ENCODE data around the gene LPIN3.

The LPIN3 gene

DNA sequence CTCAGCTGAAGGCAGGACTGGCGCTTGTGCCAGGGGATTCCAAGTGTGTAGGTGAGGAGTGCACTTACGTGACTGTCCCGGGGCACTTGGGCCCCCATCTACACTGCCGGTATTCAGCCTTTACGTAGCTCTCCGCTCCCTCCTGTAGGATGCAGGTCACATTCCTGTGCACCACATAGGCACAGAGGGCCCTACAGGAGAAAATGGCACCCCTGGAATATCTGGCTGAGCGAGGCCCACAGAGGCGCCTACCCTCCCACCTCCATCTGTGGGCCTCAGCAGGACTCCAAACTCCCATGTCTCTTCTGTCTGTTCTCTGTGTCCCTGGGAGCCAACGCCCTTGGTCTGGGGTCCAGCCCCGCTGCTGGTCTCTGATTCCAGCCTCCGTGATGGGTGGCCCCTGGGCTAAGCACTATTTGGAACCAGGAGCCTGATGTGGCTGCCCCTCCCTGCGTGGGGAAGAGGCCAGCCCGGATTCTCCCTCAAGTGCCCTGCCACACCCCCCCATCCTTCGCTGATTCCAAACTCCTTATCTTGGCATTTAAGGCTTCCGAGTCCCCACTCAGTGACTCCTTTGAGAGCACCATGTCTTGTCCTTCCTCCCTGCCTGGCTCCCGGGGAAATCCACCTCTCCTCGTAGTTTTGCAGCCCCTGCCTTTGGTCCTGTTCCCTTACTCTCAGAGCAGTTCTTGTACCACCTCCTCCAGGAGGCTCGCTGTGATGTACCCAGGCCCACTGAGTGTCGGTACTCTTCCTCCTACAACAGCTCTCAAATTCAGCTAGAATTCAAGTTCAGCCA, 24.5 kb downstream of the LPIN3 start:
- DNase-seq (ENCODE audit: extremely low read depth in 1 of 2, low read depth in 1 of 2): no peak

DNA sequence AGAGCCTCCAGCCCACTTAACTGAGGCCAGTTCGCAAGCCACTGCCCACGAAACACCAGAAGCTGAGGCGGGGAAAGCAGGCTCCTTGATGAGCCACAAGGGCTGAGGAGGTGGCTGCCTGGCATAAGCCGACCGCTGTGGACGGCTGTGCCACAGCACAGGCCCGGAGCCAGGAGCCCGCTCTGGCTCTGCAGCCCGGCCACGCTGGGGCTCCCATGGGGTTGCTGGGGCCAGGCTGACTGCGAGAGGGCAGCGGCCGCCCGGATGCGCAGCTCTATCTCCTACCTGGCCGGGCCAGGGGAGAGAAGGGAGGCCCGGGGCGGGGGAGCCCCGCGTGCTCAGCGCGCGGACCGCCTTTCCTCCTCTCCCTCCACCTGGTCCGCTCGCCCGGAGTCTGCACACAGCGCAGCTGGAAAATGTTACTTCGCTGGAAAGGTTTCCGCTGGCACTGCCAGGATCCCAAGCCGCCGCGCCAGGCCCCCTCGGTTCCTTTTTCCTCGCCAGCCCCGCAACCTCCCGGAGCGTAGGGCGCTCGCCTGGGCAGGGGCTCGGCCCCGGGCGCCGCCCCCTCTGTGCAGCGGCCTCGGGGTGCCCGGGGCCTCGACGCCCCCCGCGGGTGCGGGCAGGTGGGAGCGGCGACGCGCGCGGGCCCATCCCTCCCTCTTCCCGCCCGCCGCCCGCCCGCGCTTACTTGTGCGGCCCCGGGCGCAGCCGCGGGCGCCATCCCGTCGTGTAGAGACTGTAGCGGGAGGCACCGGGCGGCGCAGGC, 25.3 kb downstream of the LPIN3 start:
- no peak for DNase-seq (ENCODE audit: extremely low read depth in 1 of 2, low read depth in 1 of 2)

DNA sequence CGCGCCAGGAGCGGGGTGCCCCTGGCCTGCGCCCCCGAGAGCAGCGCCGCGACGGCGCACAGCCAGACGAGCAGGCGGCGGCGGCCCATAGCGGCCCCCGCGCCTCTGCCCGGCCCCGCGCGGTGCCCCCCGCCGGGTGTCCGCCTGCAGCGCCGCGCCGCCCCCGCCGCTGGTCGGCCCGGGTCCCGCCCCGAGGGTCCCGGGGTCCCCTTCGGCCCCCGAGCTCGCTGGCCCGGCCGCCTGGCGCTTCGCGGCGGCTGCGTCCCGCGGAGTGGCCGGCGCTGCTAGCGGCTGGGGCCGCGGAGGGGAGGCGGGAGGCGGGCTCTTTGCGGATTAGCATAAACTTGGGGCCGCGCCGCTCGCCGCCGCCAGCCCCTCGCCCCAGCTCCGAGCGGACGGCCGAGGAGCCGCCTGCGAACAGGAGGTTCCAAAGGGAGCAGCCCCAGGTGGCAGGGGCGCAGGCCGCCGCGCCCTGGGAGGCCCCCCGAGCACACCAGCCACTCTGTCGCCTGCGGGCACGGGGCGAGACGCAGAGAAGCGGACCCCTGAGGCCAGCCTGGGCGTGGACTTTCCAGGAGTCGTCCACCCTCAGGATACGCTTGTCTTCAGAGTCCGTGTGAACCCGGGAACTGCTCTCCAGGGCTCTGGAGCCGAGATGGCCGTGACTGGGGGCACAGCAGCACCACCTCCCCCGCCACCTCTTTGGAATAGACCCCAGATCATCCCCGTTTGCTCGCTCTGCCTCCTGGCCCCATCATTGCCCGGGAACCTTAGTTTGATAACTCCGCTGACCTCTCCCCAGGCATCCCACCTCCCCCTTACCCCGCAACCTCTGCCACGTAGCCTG, 26.1 kb downstream of the LPIN3 start, which contains the start of gene EMILIN3:
Gene EMILIN3 (minus strand): TSS at position 273 of the 847 bp plus-strand sequence. CDS start 184 bp downstream, at position 89.
- DNase-seq (ENCODE audit: extremely low read depth in 1 of 2, low read depth in 1 of 2): no peak

DNA sequence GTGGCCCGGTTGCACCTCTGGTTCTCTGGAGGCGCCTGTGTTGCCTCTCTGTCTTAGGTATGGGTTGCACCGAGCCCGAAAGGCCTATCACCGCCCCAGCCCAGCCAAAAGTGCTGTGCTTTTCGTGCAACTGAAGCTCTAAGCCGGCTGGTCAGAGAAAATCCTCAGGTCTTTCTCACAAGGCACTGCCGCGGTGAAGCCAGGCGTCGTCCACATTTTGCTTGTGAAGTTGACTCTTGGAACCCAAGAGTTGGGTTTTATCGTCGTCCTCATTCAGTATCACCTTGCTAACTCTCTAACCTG, 26.7 kb downstream of the LPIN3 start:
- no peak for DNase-seq (ENCODE audit: extremely low read depth in 1 of 2, low read depth in 1 of 2)

DNA sequence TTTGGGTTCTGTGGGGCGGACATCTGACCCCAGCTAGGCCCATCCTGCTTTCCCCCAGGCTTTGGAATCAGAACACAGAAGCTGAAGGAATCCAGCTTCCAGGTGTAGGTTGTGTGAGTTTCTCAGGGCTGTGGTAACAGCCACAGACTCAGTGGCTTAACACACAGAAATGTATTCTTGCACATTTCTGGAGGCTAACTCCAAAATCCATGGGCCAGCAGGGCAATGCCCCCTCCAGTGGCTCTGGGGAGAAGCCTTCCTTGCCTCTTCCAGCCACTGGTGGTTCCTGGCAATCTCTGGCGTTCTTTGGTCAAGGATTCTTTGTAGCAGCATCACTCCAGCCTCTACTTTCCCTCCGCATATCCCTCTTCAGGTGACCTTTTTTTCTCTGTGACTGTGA, 27.3 kb downstream of the LPIN3 start:
- no peak for DNase-seq (ENCODE audit: extremely low read depth in 1 of 2, low read depth in 1 of 2)

DNA sequence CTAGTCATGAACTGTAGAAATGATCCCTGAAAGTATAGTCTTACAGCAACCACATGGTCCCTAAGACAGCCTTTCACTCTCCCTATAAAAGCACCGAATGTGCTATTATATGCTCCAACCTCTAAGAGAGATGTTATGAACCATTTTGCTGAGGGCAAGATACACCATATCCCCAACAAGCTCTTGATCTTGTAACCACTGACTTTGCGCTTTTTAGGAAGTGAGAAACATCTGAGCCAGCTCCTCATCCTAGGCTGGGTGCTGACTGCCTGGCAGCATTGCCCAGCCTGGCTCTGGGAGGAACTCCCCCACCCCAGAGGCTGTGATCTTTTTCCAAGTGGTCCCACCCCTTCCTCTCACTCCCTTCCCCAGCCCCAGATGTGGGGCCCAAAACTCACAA, 29.1 kb downstream of the LPIN3 start:
- no peak for DNase-seq (ENCODE audit: extremely low read depth in 1 of 2, low read depth in 1 of 2)

DNA sequence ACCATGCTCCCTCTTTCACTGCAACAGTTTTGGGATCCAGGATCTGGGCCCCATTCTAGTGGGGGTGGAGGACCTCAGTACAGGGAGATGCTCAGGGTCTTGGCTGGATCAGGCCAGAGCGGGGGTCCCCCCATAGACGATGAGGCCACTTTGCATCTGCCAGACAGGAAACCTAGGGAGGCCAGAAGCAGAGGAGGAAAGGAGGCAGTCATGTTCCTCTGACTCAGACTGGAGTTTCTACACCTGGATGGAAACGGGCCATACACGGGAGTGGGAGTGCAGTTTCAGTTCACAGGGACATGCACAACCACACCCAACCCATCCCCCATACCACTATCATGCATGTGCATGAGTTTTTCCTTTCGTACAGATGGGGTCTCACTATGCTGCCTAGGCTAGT, 29.6 kb downstream of the LPIN3 start:
- DNase-seq (ENCODE audit: extremely low read depth in 1 of 2, low read depth in 1 of 2): no peak

DNA sequence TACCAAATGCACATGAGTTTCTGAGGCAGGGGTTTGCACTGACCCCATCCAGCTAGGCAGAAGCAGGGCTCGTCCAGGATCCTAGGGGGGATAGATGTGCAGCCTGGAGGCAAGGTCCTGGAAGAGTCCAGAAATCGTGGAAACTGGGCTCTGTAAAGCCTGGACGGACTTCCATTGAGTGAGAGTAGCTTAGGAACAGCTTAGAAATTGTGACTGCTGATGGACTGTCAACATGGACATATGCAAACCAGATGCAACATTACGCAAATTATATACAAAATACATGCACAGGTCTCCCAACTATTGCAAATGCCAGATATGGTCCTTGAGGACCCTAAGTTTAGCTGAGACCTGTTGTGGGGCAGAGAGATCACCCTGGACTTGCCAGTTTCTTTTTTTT, 30.8 kb downstream of the LPIN3 start:
- DNase-seq (ENCODE audit: extremely low read depth in 1 of 2, low read depth in 1 of 2): no peak

DNA sequence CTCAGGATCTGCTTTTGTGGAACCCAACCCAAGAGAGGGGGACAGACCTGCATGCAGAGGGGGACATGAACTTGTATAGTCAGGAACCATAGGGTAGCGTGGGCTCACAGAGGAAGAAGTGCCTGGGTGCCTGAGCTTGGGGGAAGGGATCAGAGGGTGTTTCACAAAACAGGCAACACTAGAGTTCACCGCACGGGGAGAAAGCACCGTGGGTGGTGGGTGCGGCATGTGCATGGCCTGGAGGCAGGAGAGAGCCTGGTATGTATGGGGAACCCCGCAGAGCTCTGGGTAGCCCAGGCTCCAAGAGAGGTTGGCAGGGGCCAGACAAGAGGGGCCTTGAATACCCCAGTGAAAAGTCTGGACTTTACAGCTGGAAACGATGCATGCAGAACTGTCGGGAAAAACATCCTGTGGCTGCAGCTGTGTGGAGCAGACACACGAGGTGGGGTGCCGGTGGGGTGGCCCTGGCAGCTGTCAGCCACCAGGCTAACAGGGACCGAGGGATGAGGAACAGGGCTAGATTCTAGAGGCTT, 32.7 kb downstream of the LPIN3 start:
- no peak for DNase-seq (ENCODE audit: extremely low read depth in 1 of 2, low read depth in 1 of 2)

DNA sequence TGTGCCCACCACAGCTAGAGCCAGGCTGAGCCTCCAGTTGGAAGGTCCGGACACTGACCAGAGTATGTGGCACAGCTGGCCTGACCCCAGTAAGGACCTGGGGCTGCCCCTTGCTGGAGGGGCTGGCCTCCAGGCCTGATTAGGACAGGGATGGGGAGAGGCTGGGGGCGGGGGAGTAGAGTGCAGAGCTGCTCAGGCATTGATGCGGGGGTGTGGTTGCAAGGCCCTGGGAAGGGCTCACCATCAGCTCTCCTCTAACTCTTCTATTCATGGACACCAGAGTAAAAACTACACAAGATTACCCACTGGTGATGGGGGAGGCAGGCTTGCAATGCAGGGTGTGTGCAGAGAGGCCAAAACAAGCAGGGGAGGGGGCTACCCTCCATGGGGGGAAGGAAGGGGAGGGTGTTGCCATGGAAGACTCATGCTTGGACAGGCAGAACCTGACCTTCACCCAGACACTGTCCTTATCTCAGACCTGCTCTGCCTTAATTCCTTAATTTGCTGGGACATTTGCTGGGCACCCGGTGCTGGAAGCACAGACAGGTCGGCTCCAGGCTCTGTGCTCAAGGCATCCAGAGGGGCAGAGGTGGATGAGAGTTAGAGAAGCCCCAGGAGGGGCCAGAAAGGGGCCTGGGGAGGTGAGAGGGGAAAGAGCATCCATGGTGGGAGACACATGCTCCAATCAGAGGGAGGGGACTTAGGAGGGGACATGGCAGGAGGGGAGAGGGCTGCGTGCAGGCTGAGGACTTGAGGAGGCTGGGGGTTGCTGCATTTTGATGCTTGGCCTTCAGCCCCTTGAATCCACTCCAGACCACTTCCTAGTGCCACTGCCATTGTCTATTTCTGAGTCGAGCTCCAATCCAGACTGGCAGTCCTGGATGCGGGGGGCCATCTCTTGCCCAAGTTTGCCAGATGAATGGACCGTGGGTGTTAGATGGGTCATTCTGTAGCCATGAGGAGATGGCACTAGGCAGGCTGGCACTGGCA, 33.6 kb downstream of the LPIN3 start:
- DNase-seq (ENCODE audit: extremely low read depth in 1 of 2, low read depth in 1 of 2): no peak

DNA sequence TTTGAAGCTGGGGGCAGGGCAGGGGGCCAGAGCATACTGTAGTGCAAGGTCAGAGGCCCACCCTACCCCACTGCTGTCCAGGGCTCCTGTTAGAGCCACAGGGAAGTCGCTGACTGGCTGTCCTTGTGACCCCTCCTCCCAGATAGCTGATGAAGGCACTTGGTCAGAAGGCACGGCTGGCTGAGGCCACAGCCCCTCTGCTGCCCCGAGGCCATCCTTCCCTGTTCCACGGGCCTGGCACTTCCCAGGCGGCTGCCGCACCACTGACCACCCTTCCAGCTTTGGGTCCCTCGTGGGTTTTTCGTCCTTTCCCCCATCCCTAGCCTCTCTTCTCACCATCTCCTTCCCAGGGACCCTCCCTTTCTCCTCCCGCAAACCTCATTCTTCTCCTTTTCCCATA, 35.2 kb downstream of the LPIN3 start:
- no peak for DNase-seq (ENCODE audit: extremely low read depth in 1 of 2, low read depth in 1 of 2)

DNA sequence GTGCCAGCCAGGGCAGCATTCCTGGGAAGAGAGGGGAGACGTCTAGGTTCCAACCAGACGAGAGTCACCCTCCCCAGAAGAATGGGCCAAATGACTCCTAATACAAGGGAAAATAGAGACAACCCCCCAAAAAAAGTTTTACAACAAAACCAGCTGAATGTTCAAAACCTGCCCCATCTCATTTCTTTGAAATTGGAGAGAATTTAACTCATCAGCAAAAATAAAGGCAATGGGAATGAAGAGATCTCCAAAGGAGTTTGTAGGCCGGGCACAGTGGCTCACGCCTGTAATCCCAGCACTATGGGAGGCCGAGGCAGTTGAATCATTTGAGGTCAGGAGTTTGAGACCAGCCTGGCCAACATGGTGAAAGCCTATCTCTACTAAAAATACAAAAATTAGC, 35.7 kb downstream of the LPIN3 start:
- no peak for DNase-seq (ENCODE audit: extremely low read depth in 1 of 2, low read depth in 1 of 2)

DNA sequence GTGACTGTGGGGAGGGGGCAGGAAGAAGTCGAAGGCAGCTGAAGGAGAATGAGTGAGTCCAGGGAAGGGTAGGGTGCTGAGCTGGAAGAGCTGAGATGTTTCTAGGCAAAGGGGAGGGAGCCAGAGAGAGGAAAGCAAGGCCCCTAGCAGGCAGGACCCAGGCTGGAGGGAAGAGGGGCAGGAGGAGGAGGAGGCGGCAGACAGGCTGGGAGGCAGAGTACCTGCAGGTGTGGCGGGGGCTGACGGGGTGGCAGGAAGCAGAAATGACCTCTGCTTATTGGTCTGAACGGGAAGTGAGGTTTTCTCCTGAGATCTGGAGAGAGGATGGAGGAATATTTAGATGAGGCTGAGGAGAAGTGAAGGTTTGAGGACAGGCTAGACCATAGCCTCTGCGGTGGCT, 36.7 kb downstream of the LPIN3 start:
- no peak for DNase-seq (ENCODE audit: extremely low read depth in 1 of 2, low read depth in 1 of 2)

DNA sequence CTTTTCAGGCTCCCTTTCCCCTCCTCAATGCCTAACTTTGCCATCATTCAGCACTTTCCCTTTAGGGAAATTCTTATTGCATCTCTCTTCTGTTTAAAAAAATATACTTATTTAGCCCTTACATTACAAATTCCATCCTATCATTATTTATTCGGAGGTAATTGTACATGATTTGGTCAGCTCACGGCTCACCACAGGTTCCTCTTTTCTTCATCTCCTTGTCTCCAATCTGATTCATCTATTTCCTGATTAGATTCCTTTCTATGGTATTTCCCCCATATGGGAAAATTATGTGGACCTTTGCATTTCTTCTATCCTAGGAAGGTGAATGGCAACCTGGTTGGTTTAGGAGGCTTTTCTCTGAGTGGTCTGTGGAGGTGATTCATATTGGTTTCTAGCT, 38.9 kb downstream of the LPIN3 start:
- no peak for DNase-seq (ENCODE audit: extremely low read depth in 1 of 2, low read depth in 1 of 2)

DNA sequence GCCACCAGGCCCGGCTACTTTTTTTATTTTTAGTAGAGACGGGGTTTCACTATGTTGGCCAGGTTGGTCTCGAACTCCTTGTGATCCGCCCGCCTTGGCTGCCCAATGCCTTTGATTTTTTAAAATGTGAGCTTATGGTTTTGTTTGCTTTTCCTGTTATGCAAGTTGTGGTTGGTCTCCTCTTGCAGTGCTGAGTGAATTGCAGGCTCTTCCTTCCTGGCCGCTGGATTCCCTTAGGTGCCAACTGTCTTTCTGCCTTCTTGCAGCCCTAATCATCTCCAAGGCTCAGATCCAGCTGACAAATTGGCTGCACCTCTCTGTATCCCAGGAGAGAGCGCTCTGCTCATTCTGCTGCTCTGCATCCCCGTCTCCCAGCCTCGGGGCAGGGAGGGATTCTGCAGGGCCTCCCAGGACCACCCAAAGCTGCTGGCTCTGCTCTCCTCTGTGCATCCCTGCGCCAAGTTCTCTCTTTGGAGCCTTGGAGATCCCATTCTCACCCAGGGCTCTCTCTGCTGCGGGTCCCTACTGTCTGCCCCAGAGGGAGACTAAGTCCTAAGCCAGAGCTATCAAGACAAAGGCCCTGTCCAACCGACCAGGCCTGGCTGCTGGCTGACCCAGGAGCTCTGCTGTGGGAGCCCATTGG, 40.1 kb downstream of the LPIN3 start:
- DNase-seq (ENCODE audit: extremely low read depth in 1 of 2, low read depth in 1 of 2): no peak

DNA sequence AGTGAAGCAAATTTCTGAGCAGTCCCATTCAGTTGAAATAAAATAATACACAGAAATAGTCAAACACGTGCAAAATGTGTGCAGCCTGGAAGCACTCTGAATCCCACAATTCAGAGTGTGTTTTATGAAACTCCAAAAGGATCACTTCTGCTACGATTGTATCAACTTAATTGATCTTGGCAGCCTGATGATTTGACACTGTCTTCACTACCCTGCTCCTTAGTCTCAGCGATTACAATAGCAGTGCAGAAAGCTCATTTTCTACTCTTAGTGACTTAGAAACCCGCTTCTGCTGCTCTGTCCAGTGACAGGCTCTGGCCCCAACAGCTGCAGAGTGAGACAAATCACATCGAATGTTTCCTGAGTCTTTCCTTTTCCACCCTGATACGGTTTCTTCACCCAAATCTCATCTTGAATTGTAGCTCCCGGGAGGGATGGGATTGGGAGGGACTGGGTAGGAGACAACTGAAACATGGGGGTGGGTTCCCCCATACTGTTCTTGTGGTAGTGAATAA, 42.2 kb downstream of the LPIN3 start:
- DNase-seq (ENCODE audit: extremely low read depth in 1 of 2, low read depth in 1 of 2): no peak

DNA sequence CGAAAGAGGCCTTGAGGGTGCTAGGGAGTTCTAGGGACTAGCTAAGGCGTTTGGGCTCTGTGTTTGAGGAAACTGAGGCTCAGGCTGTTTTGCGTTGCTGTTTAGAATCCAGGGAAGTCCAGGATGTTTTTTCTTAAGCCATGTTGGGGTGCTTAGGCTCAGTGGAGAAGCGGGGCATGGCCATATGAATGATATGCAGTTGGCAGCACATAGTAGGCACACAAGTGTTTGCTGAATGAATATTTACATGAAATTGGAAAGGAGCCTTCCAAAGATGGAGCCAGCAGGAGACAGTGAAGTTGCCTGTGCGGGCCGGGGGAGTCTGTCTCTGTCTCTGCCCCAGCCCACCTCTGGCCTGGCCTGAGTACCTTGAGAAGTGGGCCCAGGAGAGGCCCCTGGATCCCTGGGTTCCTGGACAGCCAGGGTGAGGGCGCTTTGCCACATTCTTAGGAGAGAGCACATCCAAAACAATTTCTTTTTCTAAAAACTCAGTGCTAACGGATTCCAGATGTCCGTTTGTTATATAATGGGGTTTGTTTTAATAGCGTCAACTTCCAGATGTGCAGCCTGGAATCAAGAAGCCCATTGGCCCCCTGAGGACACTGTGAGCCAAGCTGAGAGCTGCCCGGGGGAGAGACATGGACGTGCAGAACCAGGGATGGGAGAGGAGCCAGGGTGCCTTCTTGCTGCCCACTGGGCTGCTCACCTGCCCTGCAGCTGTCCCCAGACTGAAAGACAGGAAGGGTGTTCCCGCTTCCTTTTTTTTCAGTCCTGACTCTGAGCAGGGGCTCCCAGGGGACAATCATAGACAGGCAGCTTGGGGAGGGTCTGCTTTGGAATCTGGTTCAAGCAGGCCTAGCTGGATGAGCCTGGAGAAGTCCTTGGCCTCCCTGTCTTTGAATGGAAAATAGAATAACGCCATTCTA, 46.1 kb downstream of the LPIN3 start:
- DNase-seq (ENCODE audit: extremely low read depth in 1 of 2, low read depth in 1 of 2): no peak

DNA sequence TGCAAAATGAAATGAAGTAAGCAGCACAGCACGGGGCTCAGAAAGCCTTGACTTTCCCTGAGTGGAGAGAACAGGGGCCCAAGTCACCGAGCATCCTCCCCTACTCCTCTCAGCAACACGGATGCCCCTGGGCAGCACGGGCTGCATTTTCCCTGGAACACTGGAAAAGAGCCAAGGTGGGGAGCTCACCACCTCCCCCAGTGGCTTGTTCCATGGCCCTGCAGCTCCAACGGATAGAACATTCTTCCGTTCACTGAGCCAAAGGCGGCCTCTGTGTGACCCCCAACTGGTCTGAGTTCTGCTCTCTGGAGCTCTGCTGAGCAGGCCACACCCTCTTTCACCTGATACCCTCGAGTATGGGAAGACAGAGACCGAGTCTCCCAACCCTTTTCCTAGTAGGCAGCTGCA, 46.8 kb downstream of the LPIN3 start:
- no peak for DNase-seq (ENCODE audit: extremely low read depth in 1 of 2, low read depth in 1 of 2)
